ENCODE results near the gene PRRG4.
"Not testable (repeated sequence)": the region's sequence is repeated elsewhere in the genome, so short reads cannot be mapped to it uniquely, and the experiment has no call there.

Gene PRRG4

GRCh38 chr11:32830796-32831195 lies 1.1 kb downstream of the PRRG4 start:
- DNase-seq (ENCODE audit: low read depth, low spot score): no peak

GRCh38 chr11:32831221-32831620 lies 1.5 kb downstream of the PRRG4 start:
- DNase-seq (ENCODE audit: low read depth, low spot score): no peak

GRCh38 chr11:32833921-32834320 lies 4.2 kb downstream of the PRRG4 start:
- no peak for DNase-seq (ENCODE audit: low read depth, low spot score)

DNA sequence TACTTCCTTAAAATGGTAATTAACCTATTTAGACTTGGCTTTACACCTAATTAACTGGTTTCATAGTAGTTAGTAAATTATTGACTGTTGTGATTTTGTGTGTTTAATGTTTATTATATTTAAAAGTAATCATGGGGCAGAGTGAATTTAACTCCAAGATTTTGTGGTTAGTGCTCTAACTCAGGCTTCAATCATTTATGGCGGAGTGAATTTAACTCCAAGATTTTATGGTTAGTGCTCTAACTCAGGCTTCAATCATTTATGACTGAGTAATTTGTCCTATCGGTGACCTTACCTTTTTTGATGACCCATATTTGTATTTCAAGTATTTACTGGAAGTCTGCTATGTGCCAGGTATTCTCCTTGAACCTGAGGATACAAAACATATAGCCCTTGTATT lies 7.2 kb downstream of the PRRG4 start:
- DNase-seq (ENCODE audit: low read depth, low spot score): no peak

GRCh38 chr11:32838505-32839274 lies 9.0 kb downstream of the PRRG4 start:
- DNase-seq (ENCODE audit: low read depth, low spot score): no peak

GRCh38 chr11:32839308-32839707 lies 9.6 kb downstream of the PRRG4 start:
- DNase-seq (ENCODE audit: low read depth, low spot score): no peak

DNA sequence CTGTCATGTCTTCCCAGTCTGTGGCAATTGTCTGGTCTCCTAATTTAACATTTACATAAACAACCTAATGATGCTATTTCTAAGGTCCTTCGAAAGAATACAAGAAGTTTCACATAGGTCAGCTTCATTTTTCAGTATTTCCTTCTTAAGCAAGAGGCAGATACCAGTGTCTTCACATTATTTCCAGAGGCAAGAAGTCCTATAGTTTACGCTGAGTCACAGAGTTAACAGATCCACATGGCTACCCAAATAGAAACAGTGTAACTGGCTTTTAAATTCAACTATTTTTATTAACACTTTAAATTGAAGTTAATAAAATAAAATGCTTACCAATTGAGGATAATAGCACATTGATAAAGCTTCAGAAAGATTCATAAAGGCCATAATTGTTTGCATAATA lies 10.9 kb downstream of the PRRG4 start:
- DNase-seq (ENCODE audit: low read depth, low spot score): no peak

DNA sequence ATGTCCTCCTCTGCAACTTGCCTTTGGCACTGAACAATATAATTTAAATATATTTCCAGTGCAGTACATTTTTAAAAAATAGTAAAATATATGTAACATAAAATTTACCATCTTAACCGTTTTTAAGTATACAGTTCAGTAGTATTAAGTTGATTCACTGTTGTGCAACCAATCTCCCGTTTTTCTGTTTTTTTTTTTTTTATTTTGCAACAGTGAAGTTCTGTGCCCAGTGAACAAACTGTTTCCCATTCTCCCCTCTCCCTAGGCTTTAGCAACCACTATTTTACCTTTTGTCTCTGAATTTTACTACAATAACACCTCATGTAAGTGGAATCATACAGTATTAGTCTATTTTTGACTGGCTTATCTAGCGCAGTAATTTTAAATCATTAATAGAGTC lies 13.8 kb downstream of the PRRG4 start:
- DNase-seq (ENCODE audit: low read depth, low spot score): no peak

GRCh38 chr11:32847511-32847910 lies 17.8 kb downstream of the PRRG4 start:
- DNase-seq (ENCODE audit: low read depth, low spot score): no peak

GRCh38 chr11:32849761-32850160 lies 20.0 kb downstream of the PRRG4 start:
- DNase-seq (ENCODE audit: low read depth, low spot score): no peak

GRCh38 chr11:32851251-32851650 lies 21.5 kb downstream of the PRRG4 start:
- no peak for DNase-seq (ENCODE audit: low read depth, low spot score)

GRCh38 chr11:32852207-32852606 lies 22.5 kb downstream of the PRRG4 start:
- no peak for DNase-seq (ENCODE audit: low read depth, low spot score)

GRCh38 chr11:32855601-32856000 lies 25.9 kb downstream of the PRRG4 start:
- no peak for DNase-seq (ENCODE audit: low read depth, low spot score)

- no peak for DNase-seq (ENCODE audit: low read depth, low spot score)
These were observed 29.0 kb downstream of the PRRG4 start for GRCh38 chr11:32858731-32859130.

GRCh38 chr11:32861850-32862577 lies 32.3 kb downstream of the PRRG4 start:
- DNase-seq (ENCODE audit: low read depth, low spot score): no peak

DNA sequence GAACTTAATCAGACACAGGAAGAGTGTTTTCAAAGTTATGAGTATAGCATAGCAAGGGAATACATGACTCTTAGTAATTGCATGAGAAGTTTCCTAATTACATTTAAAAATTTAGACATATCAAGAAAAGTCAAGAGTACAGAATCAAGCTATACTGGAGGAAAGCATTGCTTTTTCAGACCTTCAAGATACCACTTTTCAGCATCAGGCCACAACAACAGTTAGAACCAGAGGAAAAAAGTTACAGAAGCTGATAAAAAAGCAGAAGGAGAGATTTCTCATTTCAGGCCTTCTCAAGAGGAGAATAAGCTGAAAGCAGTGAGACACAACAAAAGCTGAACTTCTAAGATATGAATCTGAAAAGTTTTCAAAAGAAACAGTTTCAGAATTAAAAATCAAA lies 34.8 kb downstream of the PRRG4 start:
- no peak for DNase-seq (ENCODE audit: low read depth, low spot score)

- DNase-seq (ENCODE audit: low read depth, low spot score): not testable (repeated sequence)
These were observed 39.0 kb downstream of the PRRG4 start for GRCh38 chr11:32868752-32869151.

GRCh38 chr11:32870676-32871075 lies 40.9 kb downstream of the PRRG4 start:
- no peak for DNase-seq (ENCODE audit: low read depth, low spot score)

DNA sequence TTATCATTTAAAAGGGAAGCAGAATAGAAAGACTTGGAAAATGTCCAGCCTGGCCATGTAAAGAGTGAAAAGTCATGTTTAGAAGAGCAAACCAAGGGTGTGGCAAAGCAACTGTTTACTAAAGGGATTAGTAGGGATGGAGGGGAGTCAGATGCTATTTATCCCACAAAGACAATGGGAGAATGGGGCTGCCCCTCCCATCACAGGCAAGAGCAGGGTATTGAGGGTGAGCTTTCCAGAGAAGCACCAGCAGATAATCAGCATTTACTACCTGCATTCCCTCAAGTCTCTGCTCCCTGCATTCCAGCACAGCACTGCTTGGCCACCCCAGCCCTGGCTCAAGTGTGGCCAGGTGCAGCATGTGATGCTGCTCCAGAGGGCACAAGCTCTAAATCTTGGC lies 44.4 kb downstream of the PRRG4 start:
- DNase-seq (ENCODE audit: low read depth, low spot score): no peak

DNA sequence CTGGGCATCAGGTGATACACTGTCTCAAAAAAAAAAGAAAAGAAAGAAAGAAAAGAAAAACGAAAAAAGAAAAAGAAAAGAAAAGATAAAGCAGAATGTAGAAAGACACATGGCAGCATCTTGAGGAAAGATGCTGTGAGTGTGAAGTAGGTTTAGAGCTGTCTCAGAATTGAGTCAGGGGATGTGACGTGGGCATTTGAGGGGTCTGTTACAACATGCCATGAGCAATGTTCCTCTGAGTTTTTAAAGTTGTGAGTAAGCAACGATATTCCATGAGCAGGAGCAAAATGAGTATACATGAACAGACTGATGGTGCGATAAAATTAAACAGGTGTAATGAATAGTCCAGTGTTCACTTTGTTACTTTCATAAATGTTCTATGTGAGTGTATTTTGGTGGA lies 51.6 kb downstream of the PRRG4 start:
- no peak for DNase-seq (ENCODE audit: low read depth, low spot score)

GRCh38 chr11:32883421-32883820 lies 53.7 kb downstream of the PRRG4 start:
- DNase-seq (ENCODE audit: low read depth, low spot score): no peak

GRCh38 chr11:32884023-32884422 lies 54.3 kb downstream of the PRRG4 start:
- no peak for DNase-seq (ENCODE audit: low read depth, low spot score)

- no peak for DNase-seq (ENCODE audit: low read depth, low spot score)
These were observed 55.1 kb downstream of the PRRG4 start for GRCh38 chr11:32884770-32885384.

All from smooth muscle cell of the brain vasculature (primary cell).